ENCODE measurements around the gene MPPED2.

- TF ChIP-seq YY1 (IDR thresholded peaks at IDR 0.05; ENCODE audit: low read depth) (no peak), CEBPB (IDR thresholded peaks at IDR 0.05) (no peak), RAD21 (IDR thresholded peaks at IDR 0.05; ENCODE audit: low read depth) (no peak), TCF12 (IDR thresholded peaks at IDR 0.05; ENCODE audit: low read depth) (no peak), EP300 (IDR thresholded peaks at IDR 0.05; ENCODE audit: borderline replicate concordance) (no peak), FOXM1 (IDR thresholded peaks at IDR 0.05; ENCODE audit: borderline replicate concordance, low read depth) (no peak), TAF1 (IDR thresholded peaks at IDR 0.05; ENCODE audit: low read depth) (no peak)
These were observed 58.6 kb downstream of the MPPED2 start for GRCh38 chr11:30527566-30527965.

Data from Ishikawa (cell line).